Chondrocyte (in vitro differentiated cells): Measurements from ENCODE around the gene RIMS4. TPM values are rescaled to one million over a fixed set of nuclear protein-coding genes. Genes with fewer than 3 reads are reported as not detected.

Experiments used
- DNase-seq: peaks from one replicate; pipeline ENCODE4 v3.0.0; 2021; ENCODE audit warnings: mixed read lengths, low spot score
- H3K27ac Mint-ChIP-seq: one replicate; pipeline ENCODE4 v1.8.0; 2021; ENCODE audit warnings: mild to moderate bottlenecking, moderate library complexity, mixed read lengths; ENCODE audit not compliant: unreplicated experiment
- H3K27me3 Mint-ChIP-seq: 2 replicates; pipeline ENCODE4 v1.8.0; 2021; ENCODE audit warnings: low read depth, mixed read lengths
- H3K36me3 Mint-ChIP-seq: 2 replicates; pipeline ENCODE4 v1.8.0; 2021; ENCODE audit warnings: low read depth, mixed read lengths
- H3K4me1 Mint-ChIP-seq: 2 replicates; pipeline ENCODE4 v1.8.0; 2021; ENCODE audit warnings: low read depth, mild to moderate bottlenecking, mixed read lengths
- H3K4me3 Mint-ChIP-seq: one replicate; pipeline ENCODE4 v1.8.0; 2021; ENCODE audit warnings: mild to moderate bottlenecking, moderate library complexity, mixed read lengths; ENCODE audit not compliant: unreplicated experiment
- H3K9me3 Mint-ChIP-seq: 2 replicates; pipeline ENCODE4 v1.8.0; 2021; ENCODE audit warnings: low read depth, mixed read lengths
- total RNA-seq: library from RNA; stranded (reverse); gene quantifications from 3 replicates; pipeline ENCODE4 v1.2.1, GENCODE V29; 2021
- TF ChIP-seq, protein P1 (sequence below): fragments of 200-600 bp; sonication (generic); IDR thresholded peaks from 2 replicates; pipeline ENCODE4 v1.5.0; 2021; ENCODE audit warnings: antibody characterized with exemption, mild to moderate bottlenecking, moderate library complexity

Gene RIMS4
- total RNA-seq, 1 donor from 2014 or later: 2.1 TPM

DNA sequence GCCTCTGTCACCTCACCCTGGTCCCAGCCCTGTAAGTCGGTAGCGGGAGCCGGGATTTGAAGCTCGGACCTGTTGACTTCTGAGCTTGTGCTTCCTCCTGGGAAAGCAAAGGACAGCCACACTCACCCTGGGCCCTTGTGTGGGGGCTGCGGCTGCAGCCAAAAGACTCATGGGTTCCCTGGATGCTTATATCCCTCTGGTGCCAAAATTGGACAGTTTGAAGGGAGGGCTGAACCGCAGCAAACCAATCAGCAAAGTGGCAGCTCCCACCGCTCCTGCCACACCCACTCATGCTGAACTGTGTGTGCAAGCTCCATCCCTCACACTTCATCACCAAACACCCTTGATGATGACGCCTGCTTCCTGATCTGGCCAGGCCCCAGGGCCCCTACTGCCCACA, 99.1 kb downstream of the RIMS4 start:
- no peak for DNase-seq
- Mint-ChIP-seq H3K9me3 (no peaks in the 10 kb centered on the region), H3K27me3 (no peaks in the 10 kb centered on the region), H3K36me3 (no peaks in the 10 kb centered on the region), H3K4me3 (no peak overlapping the region), H3K4me1 (peaks cover 47% of the 10 kb centered on the region), H3K27ac (no peak overlapping the region)
- TF ChIP-seq, protein P1, sequence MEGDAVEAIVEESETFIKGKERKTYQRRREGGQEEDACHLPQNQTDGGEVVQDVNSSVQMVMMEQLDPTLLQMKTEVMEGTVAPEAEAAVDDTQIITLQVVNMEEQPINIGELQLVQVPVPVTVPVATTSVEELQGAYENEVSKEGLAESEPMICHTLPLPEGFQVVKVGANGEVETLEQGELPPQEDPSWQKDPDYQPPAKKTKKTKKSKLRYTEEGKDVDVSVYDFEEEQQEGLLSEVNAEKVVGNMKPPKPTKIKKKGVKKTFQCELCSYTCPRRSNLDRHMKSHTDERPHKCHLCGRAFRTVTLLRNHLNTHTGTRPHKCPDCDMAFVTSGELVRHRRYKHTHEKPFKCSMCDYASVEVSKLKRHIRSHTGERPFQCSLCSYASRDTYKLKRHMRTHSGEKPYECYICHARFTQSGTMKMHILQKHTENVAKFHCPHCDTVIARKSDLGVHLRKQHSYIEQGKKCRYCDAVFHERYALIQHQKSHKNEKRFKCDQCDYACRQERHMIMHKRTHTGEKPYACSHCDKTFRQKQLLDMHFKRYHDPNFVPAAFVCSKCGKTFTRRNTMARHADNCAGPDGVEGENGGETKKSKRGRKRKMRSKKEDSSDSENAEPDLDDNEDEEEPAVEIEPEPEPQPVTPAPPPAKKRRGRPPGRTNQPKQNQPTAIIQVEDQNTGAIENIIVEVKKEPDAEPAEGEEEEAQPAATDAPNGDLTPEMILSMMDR: no peak

GRCh38 chr20:44709797-44710196, 100.5 kb downstream of the RIMS4 start:
- Mint-ChIP-seq H3K4me1 (peaks cover 43% of the 10 kb centered on the region), H3K4me3 (no peak overlapping the region), H3K27me3 (no peaks in the 10 kb centered on the region), H3K9me3 (no peaks in the 10 kb centered on the region), H3K36me3 (no peaks in the 10 kb centered on the region), H3K27ac (no peak overlapping the region)
- DNase-seq: no peak
- TF ChIP-seq, protein P1: no peak

GRCh38 chr20:44709380-44709779, 101.0 kb downstream of the RIMS4 start:
- Mint-ChIP-seq H3K4me3 (no peak overlapping the region), H3K4me1 (peaks cover 43% of the 10 kb centered on the region), H3K36me3 (no peaks in the 10 kb centered on the region), H3K27me3 (no peaks in the 10 kb centered on the region), H3K27ac (no peak overlapping the region), H3K9me3 (no peaks in the 10 kb centered on the region)
- TF ChIP-seq, protein P1: no peak
- DNase-seq: no peak

DNA sequence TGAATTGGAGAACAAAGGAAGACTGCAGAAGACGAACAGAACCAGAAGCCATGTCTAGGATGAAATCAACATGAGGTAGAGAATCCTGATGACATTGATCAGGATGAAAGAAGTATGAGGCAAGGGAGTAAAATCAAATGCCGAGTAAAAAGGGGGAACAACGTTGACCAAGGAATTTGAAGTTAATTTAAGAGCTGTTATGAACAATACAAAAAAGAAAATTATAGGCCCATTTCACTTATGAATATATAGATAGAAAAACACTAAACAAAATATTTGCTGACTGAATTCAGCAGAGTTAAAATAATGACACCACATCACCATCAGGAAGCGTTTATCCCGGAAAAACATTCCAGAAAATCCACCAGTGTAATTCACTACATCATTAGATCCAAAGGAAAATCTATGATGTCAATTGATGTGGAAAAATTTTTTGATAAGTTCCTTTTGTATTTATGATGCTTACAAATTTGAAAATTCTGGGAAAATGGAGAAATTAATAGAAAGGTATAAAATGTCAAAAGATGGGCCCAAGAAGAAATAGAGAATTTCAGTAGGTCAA, 103.2 kb downstream of the RIMS4 start:
- peaks cover 55% of the 10 kb centered on the region for H3K4me1 Mint-ChIP-seq
- no peaks in the 10 kb centered on the region for H3K36me3 Mint-ChIP-seq
- no peak overlapping the region for H3K4me3 Mint-ChIP-seq
- no peaks in the 10 kb centered on the region for H3K27me3 Mint-ChIP-seq
- no peaks in the 10 kb centered on the region for H3K9me3 Mint-ChIP-seq
- TF ChIP-seq, protein P1: no peak
- H3K27ac Mint-ChIP-seq: peak overlapping the region; percentile 92
- DNase-seq: no peak

DNA sequence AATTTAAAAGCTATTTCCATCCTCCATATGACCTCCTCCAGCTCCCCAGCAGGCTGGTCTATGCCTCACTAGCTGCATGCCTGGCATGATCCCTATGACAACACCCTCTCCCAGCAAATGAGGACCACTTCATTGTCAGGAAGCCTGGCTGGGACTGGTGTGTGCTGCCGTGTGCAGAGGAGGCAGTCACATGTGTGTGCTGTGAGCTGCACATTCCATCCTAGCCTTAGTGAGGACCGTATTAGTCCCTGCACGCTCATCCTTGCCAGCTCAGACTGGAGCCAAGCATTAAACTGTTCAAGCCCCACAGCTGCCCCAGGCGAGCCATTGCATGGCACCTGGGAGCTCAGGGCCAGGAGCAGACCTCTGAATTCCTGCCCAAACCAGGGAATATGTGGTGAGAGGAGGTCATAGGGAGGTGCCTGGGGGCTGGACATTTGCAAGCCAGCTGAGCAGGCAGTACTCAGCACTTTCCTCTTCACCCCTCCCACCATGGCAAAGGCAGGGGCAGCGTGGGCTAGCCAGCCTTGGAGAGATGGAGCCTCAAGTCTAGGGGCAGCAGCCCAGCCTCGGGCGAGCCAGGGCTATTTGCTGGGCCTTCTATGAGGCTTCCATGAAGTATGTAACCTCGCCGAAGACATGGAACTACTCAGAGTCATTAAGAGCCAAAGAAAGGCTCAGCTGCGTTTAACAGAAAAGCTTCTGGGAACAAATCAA, 103.9 kb downstream of the RIMS4 start:
- peak overlapping the region; percentile 92 for H3K27ac Mint-ChIP-seq
- peaks cover 56% of the 10 kb centered on the region for H3K4me1 Mint-ChIP-seq
- TF ChIP-seq, protein P1: no peak
- H3K27me3 Mint-ChIP-seq: no peaks in the 10 kb centered on the region
- H3K36me3 Mint-ChIP-seq: no peaks in the 10 kb centered on the region
- DNase-seq: no peak
- no peak overlapping the region for H3K4me3 Mint-ChIP-seq
- H3K9me3 Mint-ChIP-seq: no peaks in the 10 kb centered on the region
